Keratinocyte (primary cell): ENCODE measurements around the gene SLC15A3. TPM values are rescaled to one million over a fixed set of nuclear protein-coding genes. Genes with fewer than 3 reads are reported as not detected.

Source experiments
- DNase-seq: peaks from one replicate; pipeline ENCODE4 v3.0.0-alpha.2; 2011; ENCODE audit warnings: low read depth, missing footprints, low spot score
- FAIRE-seq: peaks from 2 replicates; lab custom pipeline; 2011; peaks lifted over from hg19 to GRCh38; lab: Jason Lieb, UNC
- H2AFZ ChIP-seq: 2 replicates; pipeline ENCODE4 v1.6.0; 2012; ENCODE audit warnings: low read length, control low read depth, inconsistent platforms; ENCODE audit not compliant: control insufficient read depth
- H3K27ac ChIP-seq: 2 replicates; pipeline ENCODE4 v1.5.1; 2011; ENCODE audit warnings: low read length; ENCODE audit not compliant: control insufficient read depth, insufficient read depth
- H3K27me3 ChIP-seq: 3 replicates; pipeline ENCODE4 v1.6.0; 2011; ENCODE audit warnings: low read length; ENCODE audit not compliant: control insufficient read depth, insufficient read depth; ENCODE audit errors: extremely low read depth
- H3K36me3 ChIP-seq, 2 experiments: 2 replicates in 1 of 2; 3 replicates in 1 of 2; pipeline ENCODE4 v1.5.1; 2011; ENCODE audit warnings: low read length in 2 of 2, mild to moderate bottlenecking in 1 of 2; ENCODE audit not compliant: control insufficient read depth in 2 of 2, insufficient read depth in 2 of 2; ENCODE audit errors: extremely low read depth in 1 of 2
- H3K4me1 ChIP-seq: 3 replicates; pipeline ENCODE4 v1.5.1; 2011; ENCODE audit warnings: low read length; ENCODE audit not compliant: control insufficient read depth, insufficient read depth; ENCODE audit errors: extremely low read depth
- H3K4me2 ChIP-seq: 3 replicates; pipeline ENCODE4 v1.6.0; 2011; ENCODE audit warnings: low read depth, low read length; ENCODE audit not compliant: control insufficient read depth, insufficient read depth; ENCODE audit errors: extremely low read depth
- H3K4me3 ChIP-seq, 3 experiments: fragments of 200-600 bp in 1 of 3; sonication (generic) in 1 of 3; 2 replicates in 2 of 3; 3 replicates in 1 of 3; pipeline ENCODE4 v1.5.1; 2011 to 2016; ENCODE audit warnings: low read length in 3 of 3, mild to moderate bottlenecking in 3 of 3, control low read depth in 2 of 3, inconsistent platforms in 1 of 3, low read depth in 1 of 3, mixed read lengths in 1 of 3, mixed run types in 1 of 3, moderate library complexity in 1 of 3; ENCODE audit not compliant: control insufficient read depth in 2 of 3, insufficient read depth in 2 of 3; ENCODE audit errors: extremely low read depth in 1 of 3
- H3K79me2 ChIP-seq: 2 replicates; pipeline ENCODE4 v1.6.0; 2012; ENCODE audit warnings: low read length; ENCODE audit not compliant: control insufficient read depth, insufficient read depth
- H3K9ac ChIP-seq: 3 replicates; pipeline ENCODE4 v1.6.0; 2011; ENCODE audit warnings: low read length; ENCODE audit not compliant: control insufficient read depth, insufficient read depth; ENCODE audit errors: extremely low read depth
- H3K9me1 ChIP-seq: 3 replicates; pipeline ENCODE4 v1.6.0; 2011; ENCODE audit warnings: low read length; ENCODE audit not compliant: control insufficient read depth, insufficient read depth; ENCODE audit errors: extremely low read depth
- H3K9me3 ChIP-seq: 2 replicates; pipeline ENCODE4 v1.5.1; 2012; ENCODE audit warnings: low read depth, low read length; ENCODE audit not compliant: control insufficient read depth
- H4K20me1 ChIP-seq: 3 replicates; pipeline ENCODE4 v1.6.0; 2011; ENCODE audit warnings: low read length; ENCODE audit not compliant: control insufficient read depth, insufficient read depth; ENCODE audit errors: extremely low read depth
- CTCF ChIP-seq, 3 experiments: IDR thresholded peaks in 1 of 3; conservative IDR thresholded peaks in 1 of 3; optimal IDR thresholded peaks in 1 of 3; 2 replicates in 2 of 3; 3 replicates in 1 of 3; pipeline versions ENCODE3 to v1.5.1; 2011; ENCODE audit warnings: low read length in 3 of 3, mild to moderate bottlenecking in 3 of 3, moderate library complexity in 2 of 3, control low read depth in 1 of 3, inconsistent platforms in 1 of 3; ENCODE audit not compliant: insufficient read depth in 2 of 3; ENCODE audit errors: extremely low read depth in 1 of 3
- EZH2 ChIP-seq: IDR thresholded peaks from one replicate; pipeline ENCODE4 v1.6.1; 2012; ENCODE audit warnings: inconsistent platforms, mild to moderate bottlenecking, low read length, moderate library complexity
- dilution Hi-C: fragments of 300-500 bp; cut with MboI; formaldehyde crosslinking; loops from one replicate; pipeline ENCODE4 v1.7.0; 2020; ENCODE audit warnings: low sequenced_read_pairs; ENCODE audit not compliant: extremely low pct_ligation_motif_present
- polyA plus RNA-seq, 5 experiments: library from polyadenylated mRNA; depleted of rRNA in 3 of 5; stranded (reverse) in 3 of 5; stranded (forward) in 1 of 5; unstranded in 1 of 5; fragments of >200 nt; gene quantifications; 1 replicate in 1 of 5; 2 replicates in 3 of 5; 3 replicates in 1 of 5; pipeline versions ENCODE4 v1.2.1 to v1.2.3, GENCODE V29; 2011 to 2012; ENCODE audit warnings: missing spikeins in 2 of 5, low read depth in 1 of 5, low replicate concordance in 1 of 5

Gene SLC15A3
- polyA plus RNA-seq, 1 donor (not counting 4 experiments of a cell fraction or from before 2014, with no cell fraction given), result 1.0 TPM

GRCh38 chr11:60932605-60933356 lies 19.2 kb downstream of the SLC15A3 start:
- Histone ChIP-seq H3K79me2 (no peaks in the 10 kb centered on the region), H3K9me1 (no peaks in the 10 kb centered on the region), H3K9me3 (no peaks in the 10 kb centered on the region), H3K27ac (no peak overlapping the region), H3K4me1 (no peaks in the 10 kb centered on the region), H2AFZ (no peak overlapping the region), H3K4me2 (no peak overlapping the region), H3K9ac (no peak overlapping the region), H4K20me1 (no peaks in the 10 kb centered on the region), H3K27me3 (no peaks in the 10 kb centered on the region), H3K4me3 (no peak overlapping the region), H3K36me3 (peaks cover 12 to 42% of the 10 kb centered on the region in 2 experiments)
- DNase-seq (no peak), FAIRE-seq (no peak)
- TF ChIP-seq CTCF (optimal IDR thresholded peaks at IDR 0.05 in 1 of 3, IDR thresholded peaks at IDR 0.05 in 1 of 3, conservative IDR thresholded peaks at IDR 0.05 in 1 of 3; ENCODE audit: extremely low read depth in 1 of 3, insufficient read depth in 2 of 3, low read length in 3 of 3) (no peak), EZH2 (no peak)
- dilution Hi-C loops, result no loop called here

- no peaks in the 10 kb centered on the region for H3K4me1 ChIP-seq
- no peaks in the 10 kb centered on the region for H3K27me3 ChIP-seq
- TF ChIP-seq EZH2 (no peak), CTCF (optimal IDR thresholded peaks at IDR 0.05 in 1 of 3, IDR thresholded peaks at IDR 0.05 in 1 of 3, conservative IDR thresholded peaks at IDR 0.05 in 1 of 3; ENCODE audit: extremely low read depth in 1 of 3, insufficient read depth in 2 of 3, low read length in 3 of 3) (no peak)
- H3K9me3 ChIP-seq, result no peaks in the 10 kb centered on the region
- no peak overlapping the region for H3K4me2 ChIP-seq
- dilution Hi-C loops, result no loop called here
- peaks cover 12 to 40% of the 10 kb centered on the region in 2 experiments for H3K36me3 ChIP-seq
- H4K20me1 ChIP-seq, result no peaks in the 10 kb centered on the region
- no peaks in the 10 kb centered on the region for H3K9me1 ChIP-seq
- H3K79me2 ChIP-seq, result no peaks in the 10 kb centered on the region
- DNase-seq, result no peak
- no peak for FAIRE-seq
- no peak overlapping the region for H3K27ac ChIP-seq
- no peak overlapping the region for H3K4me3 ChIP-seq
- H2AFZ ChIP-seq, result no peak overlapping the region
- no peak overlapping the region for H3K9ac ChIP-seq
Measured at GRCh38 chr11:60931917-60932316, 20.1 kb downstream of the SLC15A3 start.
